Skeletal muscle satellite cell (primary cell): Measurements from ENCODE around the gene CDC14A.
"Not testable (repeated sequence)": the region's sequence is repeated elsewhere in the genome, so short reads cannot be mapped to it uniquely, and the experiment has no call there.

Source experiments
- H3K27me3 ChIP-seq: 2 replicates; pipeline ENCODE4 v1.7.0; 2013; ENCODE audit warnings: low read length; ENCODE audit not compliant: control insufficient read depth, insufficient read depth
- H3K36me3 ChIP-seq: 2 replicates; pipeline ENCODE4 v1.7.0; 2013; ENCODE audit warnings: mild to moderate bottlenecking, control low read depth, low read length; ENCODE audit not compliant: insufficient read depth
- H3K4me1 ChIP-seq: 2 replicates; pipeline ENCODE4 v1.7.0; 2013; ENCODE audit warnings: low read length; ENCODE audit not compliant: control insufficient read depth, insufficient read depth
- H3K4me2 ChIP-seq: 2 replicates; pipeline ENCODE4 v1.7.0; 2013; ENCODE audit warnings: mild to moderate bottlenecking, low read length
- H3K4me3 ChIP-seq: 2 replicates; pipeline ENCODE4 v1.7.0; 2013; ENCODE audit warnings: low read length
- H3K9ac ChIP-seq: 2 replicates; pipeline ENCODE4 v1.7.0; 2013; ENCODE audit warnings: mild to moderate bottlenecking, low read depth, low read length, moderate library complexity
- H3K9me3 ChIP-seq: replicated peaks from 2 replicates; pipeline ENCODE4 v1.7.0; 2013; ENCODE audit warnings: mild to moderate bottlenecking, control low read depth, low read length

The CDC14A gene

DNA sequence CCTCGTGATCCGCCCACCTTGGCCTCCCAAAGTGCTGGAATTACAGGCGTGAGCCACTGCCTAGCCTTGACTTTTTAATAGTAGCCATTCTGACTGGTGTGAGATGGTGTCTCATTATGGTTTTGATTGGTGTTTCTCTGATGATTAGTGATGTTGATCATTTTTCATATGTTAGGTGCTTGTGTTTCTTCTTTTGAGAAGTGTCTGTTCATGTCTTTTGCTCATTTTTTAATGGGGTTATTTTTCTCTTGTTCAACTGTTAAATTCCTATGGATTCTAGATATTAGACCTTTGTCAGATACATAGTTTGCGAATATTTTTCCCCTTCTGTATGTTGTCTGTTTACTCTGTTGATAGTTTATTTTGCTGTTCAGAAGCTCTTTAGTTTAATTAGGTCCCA lies 17.0 kb downstream of the CDC14A start:
- not testable (repeated sequence) for H3K4me3 ChIP-seq, H3K9ac ChIP-seq, H3K4me1 ChIP-seq, H3K27me3 ChIP-seq, H3K36me3 ChIP-seq, H3K9me3 ChIP-seq, H3K4me2 ChIP-seq

DNA sequence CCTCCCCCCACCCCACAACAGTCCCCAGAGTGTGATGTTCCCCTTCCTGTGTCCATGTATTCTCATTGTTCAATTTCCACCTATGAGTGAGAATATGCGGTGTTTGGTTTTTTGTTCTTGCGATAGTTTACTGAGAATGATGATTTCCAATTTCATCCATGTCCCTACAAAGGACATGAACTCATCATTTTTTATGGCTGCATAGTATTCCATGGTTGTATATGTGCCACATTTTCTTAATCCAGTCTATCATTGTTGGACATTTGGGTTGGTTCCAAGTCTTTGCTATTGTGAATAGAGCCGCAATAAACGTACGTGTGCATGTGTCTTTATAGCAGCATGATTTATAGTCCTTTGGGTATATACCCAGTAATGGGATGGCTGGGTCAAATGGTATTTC lies 21.6 kb downstream of the CDC14A start:
- not testable (repeated sequence) for H3K4me3 ChIP-seq, H3K36me3 ChIP-seq, H3K9me3 ChIP-seq, H3K9ac ChIP-seq, H3K27me3 ChIP-seq, H3K4me1 ChIP-seq, H3K4me2 ChIP-seq

DNA sequence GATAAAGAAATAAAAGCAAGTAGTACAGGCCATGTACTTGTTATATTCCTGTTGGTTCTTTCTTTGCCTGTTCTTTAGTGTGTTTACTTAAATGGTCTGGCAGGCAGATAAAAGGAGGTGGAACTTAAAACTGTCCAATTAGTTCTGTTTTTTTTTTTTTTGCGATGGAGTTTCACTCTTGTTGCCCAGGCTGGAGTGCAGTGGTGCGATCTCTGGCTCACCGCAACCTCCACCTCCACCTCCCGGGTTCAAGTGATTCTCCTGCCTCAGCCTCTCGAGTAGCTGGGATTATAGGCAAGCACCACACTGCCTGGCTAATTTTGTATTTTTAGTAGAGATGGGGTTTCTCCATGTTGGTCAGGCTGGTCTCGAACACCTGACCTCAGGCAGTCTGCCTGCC lies 24.6 kb downstream of the CDC14A start:
- not testable (repeated sequence) for H3K4me3 ChIP-seq

DNA sequence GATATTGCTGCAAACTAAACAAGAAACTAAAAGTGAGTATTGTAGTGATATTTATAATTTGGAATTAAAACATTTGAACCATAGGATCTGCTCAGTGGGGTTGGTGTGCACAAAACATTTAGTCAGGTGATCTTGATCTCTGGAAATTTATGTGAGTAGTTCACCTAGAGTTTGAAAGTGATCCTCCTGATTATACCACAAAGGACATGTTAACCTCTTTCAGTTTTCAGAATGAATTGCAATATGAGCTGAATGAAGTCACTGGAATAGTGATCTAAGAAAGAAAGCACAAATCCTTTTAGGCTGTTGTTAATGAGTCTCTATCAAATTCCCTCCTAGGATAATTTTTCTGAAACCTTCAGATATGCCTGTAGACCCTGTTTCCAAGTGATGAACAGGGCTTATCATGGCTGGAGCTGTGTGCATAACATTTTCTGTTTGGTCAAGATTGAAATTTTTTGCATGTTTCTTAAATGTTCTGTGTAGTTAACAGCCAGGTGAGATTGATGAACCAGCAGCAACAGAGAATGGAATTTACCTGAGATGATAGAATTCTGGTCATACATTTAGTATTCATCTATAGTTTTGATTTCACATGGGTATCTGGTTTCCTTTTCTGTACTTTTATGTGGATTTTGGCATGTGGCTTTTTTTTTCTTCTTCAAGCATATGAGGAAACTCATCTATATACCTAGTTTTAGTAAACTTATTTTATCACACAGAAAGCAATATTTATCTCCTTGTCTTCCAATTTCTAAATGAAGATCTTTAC lies 25.5 kb downstream of the CDC14A start:
- Histone ChIP-seq H3K4me3 (no peak overlapping the region), H3K27me3 (no peaks in the 10 kb centered on the region), H3K4me2 (no peak overlapping the region), H3K4me1 (no peaks in the 10 kb centered on the region), H3K36me3 (no peaks in the 10 kb centered on the region), H3K9me3 (no peaks in the 10 kb centered on the region), H3K9ac (no peak overlapping the region)

More for the DNA sequence above, 24.6 kb downstream of the CDC14A start:
- not testable (repeated sequence) for H3K9me3 ChIP-seq, H3K4me1 ChIP-seq, H3K4me2 ChIP-seq, H3K9ac ChIP-seq, H3K36me3 ChIP-seq, H3K27me3 ChIP-seq

DNA sequence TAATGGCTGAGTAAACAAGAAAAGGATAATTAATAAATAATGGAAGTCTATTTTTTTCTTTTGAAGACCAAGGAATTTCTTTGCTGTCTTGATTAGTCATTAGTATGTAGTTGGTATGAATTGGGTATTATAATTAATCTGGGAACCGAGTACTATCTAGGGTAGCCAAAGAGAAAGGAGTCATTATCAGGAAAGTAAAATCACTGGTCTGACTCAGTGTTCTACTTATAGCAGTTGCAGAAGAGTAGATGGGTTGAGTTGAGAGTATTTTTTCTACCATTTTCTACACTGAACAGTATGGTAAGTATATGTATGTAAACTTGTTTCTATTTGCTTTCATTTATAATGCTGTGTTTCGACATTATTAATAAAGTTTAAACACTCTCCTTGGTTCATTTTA lies 26.6 kb downstream of the CDC14A start:
- no peaks in the 10 kb centered on the region for H3K36me3 ChIP-seq
- no peaks in the 10 kb centered on the region for H3K27me3 ChIP-seq
- no peak overlapping the region for H3K4me2 ChIP-seq
- no peak overlapping the region for H3K9ac ChIP-seq
- no peaks in the 10 kb centered on the region for H3K4me1 ChIP-seq
- no peak overlapping the region for H3K4me3 ChIP-seq
- H3K9me3 ChIP-seq = no peaks in the 10 kb centered on the region

DNA sequence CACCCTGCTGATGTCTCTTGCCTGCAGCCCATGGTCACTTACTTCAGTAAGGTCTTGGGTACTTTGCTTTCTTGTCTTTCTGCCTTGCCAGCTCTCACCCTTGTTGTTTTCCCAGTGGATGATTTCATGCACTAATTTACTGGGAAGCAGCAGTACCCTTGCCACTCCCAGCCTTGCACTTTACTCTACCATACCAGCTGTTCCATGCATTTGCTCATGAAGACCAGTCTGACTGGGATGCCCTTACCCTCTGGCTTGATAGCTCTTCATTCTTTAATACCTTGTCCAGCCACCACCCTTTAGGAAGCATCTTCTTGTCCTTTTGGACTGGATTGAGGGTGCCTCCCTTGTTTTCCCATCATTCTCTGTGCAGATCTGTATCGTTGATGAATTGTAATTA lies 28.3 kb downstream of the CDC14A start:
- Histone ChIP-seq H3K27me3 (no peaks in the 10 kb centered on the region), H3K4me2 (no peak overlapping the region), H3K4me1 (no peaks in the 10 kb centered on the region), H3K36me3 (no peaks in the 10 kb centered on the region), H3K9ac (no peak overlapping the region), H3K9me3 (no peaks in the 10 kb centered on the region), H3K4me3 (no peak overlapping the region)

DNA sequence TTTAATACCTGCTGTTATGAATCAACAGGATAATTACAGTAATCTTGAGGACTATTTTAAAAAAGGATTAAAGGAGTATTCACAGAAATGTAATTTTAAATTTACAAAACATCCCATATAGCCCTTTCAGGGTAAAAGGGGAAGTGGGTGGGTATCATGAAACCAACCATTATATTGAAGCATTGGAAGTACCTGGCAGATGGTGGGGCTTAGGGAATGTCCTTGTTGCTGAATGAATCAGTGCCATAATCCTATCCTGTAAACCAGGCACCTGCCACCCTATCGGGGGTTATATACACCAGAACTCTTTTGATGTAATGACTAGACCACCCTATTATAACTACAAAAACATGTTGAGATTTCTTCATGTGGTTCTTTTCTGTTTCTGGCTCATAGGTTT lies 30.4 kb downstream of the CDC14A start:
- no peaks in the 10 kb centered on the region for H3K4me1 ChIP-seq

DNA sequence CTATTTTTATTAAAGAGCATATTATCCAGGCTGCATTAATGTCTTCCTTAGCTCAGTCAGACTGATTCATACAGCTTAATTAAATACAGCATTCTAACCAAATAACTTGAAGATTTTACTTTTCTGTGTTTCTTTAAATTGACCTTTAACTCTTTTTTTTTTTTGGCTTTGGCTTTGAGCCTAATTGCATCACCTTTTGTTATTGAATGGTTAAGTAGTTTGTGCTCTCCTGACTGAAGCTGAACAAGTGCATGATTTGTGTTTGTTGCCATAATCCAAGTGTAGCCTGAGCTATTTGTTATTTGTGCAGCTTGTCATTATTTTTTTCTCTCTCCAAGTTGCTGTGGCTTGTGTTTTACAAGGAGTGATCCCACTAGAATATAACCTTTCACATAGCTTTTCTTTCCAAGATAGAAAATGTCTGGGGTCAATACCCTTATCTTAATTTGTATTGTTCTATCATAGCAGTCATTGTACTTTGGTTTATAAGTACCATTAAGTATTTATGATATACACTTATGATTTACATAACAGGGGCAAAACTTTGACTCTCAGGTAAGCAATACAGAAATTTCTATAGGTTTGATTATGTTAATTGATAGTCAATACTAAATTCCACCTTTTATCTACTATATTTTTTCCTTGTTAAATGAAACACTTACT lies 31.6 kb downstream of the CDC14A start:
- no peaks in the 10 kb centered on the region for H3K27me3 ChIP-seq
- no peaks in the 10 kb centered on the region for H3K36me3 ChIP-seq
- no peaks in the 10 kb centered on the region for H3K4me1 ChIP-seq
- no peak overlapping the region for H3K4me3 ChIP-seq
- H3K4me2 ChIP-seq = no peak overlapping the region
- no peaks in the 10 kb centered on the region for H3K9me3 ChIP-seq
- H3K9ac ChIP-seq = no peak overlapping the region

More for the DNA sequence above, 30.4 kb downstream of the CDC14A start:
- H3K4me2 ChIP-seq = no peak overlapping the region
- no peaks in the 10 kb centered on the region for H3K36me3 ChIP-seq
- H3K4me3 ChIP-seq = no peak overlapping the region
- H3K9me3 ChIP-seq = no peaks in the 10 kb centered on the region
- H3K27me3 ChIP-seq = no peaks in the 10 kb centered on the region
- H3K9ac ChIP-seq = no peak overlapping the region

DNA sequence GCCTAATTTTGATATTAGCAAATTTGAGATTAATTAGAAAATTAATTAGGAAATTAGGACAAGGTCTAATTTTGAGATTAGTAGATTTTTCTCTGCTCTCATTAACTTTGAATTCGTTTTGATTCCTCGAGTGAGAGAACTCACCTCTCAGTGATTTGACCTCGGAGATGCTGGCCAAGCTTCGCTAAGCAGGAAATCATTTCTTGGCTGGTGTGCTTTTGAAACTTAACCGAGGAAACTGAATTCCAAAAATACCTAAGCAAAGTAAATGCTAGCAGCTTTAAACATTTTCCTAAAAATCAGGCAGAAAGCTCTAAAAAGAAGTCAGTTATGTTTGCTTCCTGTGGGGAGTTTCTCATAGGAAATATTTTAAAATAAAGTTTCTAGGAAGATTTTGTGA lies 34.9 kb downstream of the CDC14A start:
- H3K9ac ChIP-seq = no peak overlapping the region
- H3K27me3 ChIP-seq = no peaks in the 10 kb centered on the region
- H3K4me2 ChIP-seq = no peak overlapping the region
- H3K4me3 ChIP-seq = no peak overlapping the region
- no peaks in the 10 kb centered on the region for H3K4me1 ChIP-seq
- H3K36me3 ChIP-seq = peaks cover 5% of the 10 kb centered on the region
- H3K9me3 ChIP-seq = no peaks in the 10 kb centered on the region

DNA sequence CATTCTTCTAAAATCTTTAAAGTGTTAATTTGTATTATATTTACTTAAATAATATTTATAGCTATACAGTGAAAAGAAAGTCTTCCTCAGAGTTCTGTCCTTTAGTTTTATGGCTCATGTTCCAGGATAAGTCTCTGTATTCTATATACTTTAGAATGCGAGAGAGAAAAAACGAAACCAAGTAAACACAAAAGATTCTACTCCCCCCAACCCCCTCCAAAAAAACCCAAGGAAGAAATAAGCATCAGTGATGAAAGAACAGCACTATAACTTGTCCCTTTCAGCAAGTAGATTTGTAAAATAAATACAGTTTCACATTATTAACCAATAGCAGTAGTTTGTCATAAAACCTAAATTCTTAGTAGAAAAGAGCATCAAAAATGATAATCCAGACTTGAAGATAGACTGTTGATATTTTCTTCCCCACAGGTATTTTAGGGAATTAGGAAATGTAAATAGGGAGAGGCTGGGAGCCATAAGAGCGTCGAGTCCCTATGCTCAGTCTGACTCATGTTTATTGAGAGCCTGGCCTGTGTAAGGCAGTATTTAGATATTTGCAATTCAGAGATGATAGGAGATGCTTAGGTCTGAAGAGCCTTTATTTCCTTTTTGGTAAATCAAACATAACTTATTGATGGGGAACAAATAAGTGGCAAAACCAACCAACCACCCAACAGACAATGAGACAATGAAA lies 35.5 kb downstream of the CDC14A start:
- H3K36me3 ChIP-seq = peaks cover 5% of the 10 kb centered on the region
- H3K4me2 ChIP-seq = no peak overlapping the region
- no peaks in the 10 kb centered on the region for H3K9me3 ChIP-seq
- no peak overlapping the region for H3K4me3 ChIP-seq
- no peaks in the 10 kb centered on the region for H3K4me1 ChIP-seq
- H3K9ac ChIP-seq = no peak overlapping the region
- no peaks in the 10 kb centered on the region for H3K27me3 ChIP-seq

DNA sequence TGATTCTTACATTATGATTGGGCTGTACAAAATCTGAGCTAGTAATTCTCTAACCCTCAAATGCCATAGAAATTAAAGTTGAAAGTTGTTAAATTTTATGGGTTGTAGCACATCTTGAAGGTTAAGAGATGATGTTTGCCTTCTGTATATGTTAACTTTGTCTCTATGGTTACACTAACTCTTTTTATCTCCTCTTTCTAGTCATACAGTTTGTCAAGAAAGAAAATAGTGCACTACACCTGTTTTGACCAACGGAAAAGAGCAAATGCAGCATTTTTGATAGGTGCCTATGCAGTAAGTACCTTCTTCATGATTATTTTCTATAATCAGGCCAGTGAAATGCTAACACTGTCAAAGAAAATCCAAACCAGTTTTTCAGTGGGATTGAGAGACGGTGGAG lies 38.2 kb downstream of the CDC14A start:
- Histone ChIP-seq H3K9me3 (no peaks in the 10 kb centered on the region), H3K36me3 (peaks cover 5% of the 10 kb centered on the region), H3K4me3 (no peak overlapping the region), H3K9ac (no peak overlapping the region), H3K27me3 (no peaks in the 10 kb centered on the region), H3K4me2 (no peak overlapping the region), H3K4me1 (no peaks in the 10 kb centered on the region)
